GM18909 (cell line): ENCODE results near the gene AMDHD1.

Experiments used
- ATAC-seq: cut with Tn5 transposase; IDR thresholded peaks from one replicate; pipeline ENCODE4 v1.9.1; 2021; ENCODE audit warnings: mild to moderate bottlenecking; ENCODE audit not compliant: unreplicated experiment, poor library complexity

AMDHD1 gene

GRCh38 chr12:95943330-95943842 lies at the start of gene AMDHD1:
TSS of gene AMDHD1 (plus strand) at chr12:95943331. CDS start at chr12:95943399, 68 bp downstream.
- peak; percentile 61 for ATAC-seq

- ATAC-seq: no peak
Measured at GRCh38 chr12:95896846-95897245, 46.3 kb upstream of the AMDHD1 start.

- no peak for ATAC-seq
Measured at GRCh38 chr12:95898081-95898480, 45.0 kb upstream of the AMDHD1 start.

- no peak for ATAC-seq
Measured at GRCh38 chr12:95908573-95908972, 34.6 kb upstream of the AMDHD1 start.

GRCh38 chr12:95909871-95910270 lies 33.3 kb upstream of the AMDHD1 start:
- no peak for ATAC-seq

- ATAC-seq: peak; percentile 82
Measured at GRCh38 chr12:95918194-95918993, 24.7 kb upstream of the AMDHD1 start.

- ATAC-seq: no peak
Measured at GRCh38 chr12:95919110-95919509, 24.0 kb upstream of the AMDHD1 start.

GRCh38 chr12:95922231-95922630 lies 20.9 kb upstream of the AMDHD1 start:
- ATAC-seq: no peak

- ATAC-seq: no peak
Measured at GRCh38 chr12:95940514-95940913, 2.6 kb upstream of the AMDHD1 start.

GRCh38 chr12:95942101-95942523 lies 1.0 kb upstream of the AMDHD1 start:
- no peak for ATAC-seq

- ATAC-seq: peak; percentile 99
Measured at GRCh38 chr12:95942524-95943329, 404 bp upstream of the AMDHD1 start, which contains the start of gene CCDC38. TSS of gene CCDC38 (minus strand) at chr12:95942614. CDS start at chr12:95936509, 6,105 bp downstream.

- ATAC-seq: no peak
Measured at GRCh38 chr12:95944108-95944704, 1.1 kb downstream of the AMDHD1 start.

- ATAC-seq: no peak
Measured at GRCh38 chr12:95949477-95950206, 6.5 kb downstream of the AMDHD1 start.

- ATAC-seq: no peak
Measured at GRCh38 chr12:95951515-95951914, 8.4 kb downstream of the AMDHD1 start.

GRCh38 chr12:95953000-95953399 lies 9.9 kb downstream of the AMDHD1 start:
- ATAC-seq: no peak

GRCh38 chr12:95955549-95956159 lies 12.5 kb downstream of the AMDHD1 start:
- ATAC-seq: no peak

- no peak for ATAC-seq
Measured at GRCh38 chr12:95956557-95957145, 13.5 kb downstream of the AMDHD1 start.

- no peak for ATAC-seq
Measured at GRCh38 chr12:95959107-95959506, 16.0 kb downstream of the AMDHD1 start.

GRCh38 chr12:95960241-95960640 lies 17.1 kb downstream of the AMDHD1 start:
- ATAC-seq: no peak
